Forelimb muscle (tissue), 1 donor: ENCODE results near the gene MPZL3. TPM values are rescaled to one million over a fixed set of nuclear protein-coding genes. Genes with fewer than 3 reads are reported as not detected.

Source experiments
- DNase-seq: peaks from one replicate; pipeline ENCODE4 v3.0.0-alpha.2; 2013; ENCODE audit warnings: low read depth
- polyA plus RNA-seq: library from polyadenylated mRNA; unstranded; fragments of 120-200 nt; gene quantifications from one replicate; pipeline ENCODE4 v1.2.1, GENCODE V29; 2013; ENCODE audit not compliant: insufficient read length

Gene MPZL3
- polyA plus RNA-seq, 1 donor: 0.58 TPM

- no peak for DNase-seq
These were observed 12.7 kb upstream of the MPZL3 start for GRCh38 chr11:118264569-118265465.

GRCh38 chr11:118263695-118264568, 11.8 kb upstream of the MPZL3 start, which contains the start of gene MPZL2:
TSS of gene MPZL2 (minus strand) at chr11:118264297. CDS start at chr11:118264153, 144 bp downstream.
- DNase-seq: no peak

GRCh38 chr11:118263112-118263511, 10.9 kb upstream of the MPZL3 start:
- DNase-seq: no peak

- no peak for DNase-seq
These were observed 8.2 kb upstream of the MPZL3 start for GRCh38 chr11:118260353-118260752.

- DNase-seq: no peak
These were observed 7.0 kb upstream of the MPZL3 start for GRCh38 chr11:118259138-118259537.

- DNase-seq: no peak
These were observed 6.2 kb upstream of the MPZL3 start for GRCh38 chr11:118258410-118258809.

- no peak for DNase-seq
These were observed 523 bp upstream of the MPZL3 start for GRCh38 chr11:118252688-118253087.

GRCh38 chr11:118247041-118247440, 5.1 kb downstream of the MPZL3 start:
- DNase-seq: no peak

- DNase-seq: no peak
These were observed 6.1 kb downstream of the MPZL3 start for GRCh38 chr11:118245936-118246562.

- no peak for DNase-seq
These were observed 8.0 kb downstream of the MPZL3 start for GRCh38 chr11:118243993-118244762.

GRCh38 chr11:118243161-118243560, 9.0 kb downstream of the MPZL3 start:
- no peak for DNase-seq

- no peak for DNase-seq
These were observed 10.4 kb downstream of the MPZL3 start for GRCh38 chr11:118241764-118242098.

GRCh38 chr11:118240999-118241763, 11.0 kb downstream of the MPZL3 start:
- no peak for DNase-seq

GRCh38 chr11:118239509-118240205, 12.5 kb downstream of the MPZL3 start:
- no peak for DNase-seq

GRCh38 chr11:118238929-118239328, 13.2 kb downstream of the MPZL3 start:
- DNase-seq: no peak

GRCh38 chr11:118238421-118238820, 13.7 kb downstream of the MPZL3 start:
- DNase-seq: no peak

- DNase-seq: no peak
These were observed 16.0 kb downstream of the MPZL3 start for GRCh38 chr11:118236170-118236569.

- DNase-seq: no peak
These were observed 17.3 kb downstream of the MPZL3 start for GRCh38 chr11:118234833-118235232.

GRCh38 chr11:118233850-118234249, 18.3 kb downstream of the MPZL3 start:
- DNase-seq: no peak

- no peak for DNase-seq
These were observed 18.8 kb downstream of the MPZL3 start for GRCh38 chr11:118233377-118233776.
